ENCODE measurements around the gene BABAM2.

- TF ChIP-seq CTCF (IDR thresholded peaks at IDR 0.05; ENCODE audit: poor library complexity) (no peak), EZH2phosphoT487 (IDR thresholded peaks at IDR 0.05; ENCODE audit: low read depth, severe bottlenecking, unreplicated experiment) (no peak), EZH2 (IDR thresholded peaks at IDR 0.05; ENCODE audit: borderline replicate concordance) (no peak)
Observed at GRCh38 chr2:28360058-28360717, 469.7 kb downstream of the BABAM2 start.

Data from hepatocyte (in vitro differentiated cells).